ENCODE measurements around the gene WAS. TPM values are rescaled to one million over a fixed set of nuclear protein-coding genes. Genes with fewer than 3 reads are reported as not detected.

The WAS gene
- total RNA-seq, 1 experiment from 2014 or later = 0.90 TPM

DNA sequence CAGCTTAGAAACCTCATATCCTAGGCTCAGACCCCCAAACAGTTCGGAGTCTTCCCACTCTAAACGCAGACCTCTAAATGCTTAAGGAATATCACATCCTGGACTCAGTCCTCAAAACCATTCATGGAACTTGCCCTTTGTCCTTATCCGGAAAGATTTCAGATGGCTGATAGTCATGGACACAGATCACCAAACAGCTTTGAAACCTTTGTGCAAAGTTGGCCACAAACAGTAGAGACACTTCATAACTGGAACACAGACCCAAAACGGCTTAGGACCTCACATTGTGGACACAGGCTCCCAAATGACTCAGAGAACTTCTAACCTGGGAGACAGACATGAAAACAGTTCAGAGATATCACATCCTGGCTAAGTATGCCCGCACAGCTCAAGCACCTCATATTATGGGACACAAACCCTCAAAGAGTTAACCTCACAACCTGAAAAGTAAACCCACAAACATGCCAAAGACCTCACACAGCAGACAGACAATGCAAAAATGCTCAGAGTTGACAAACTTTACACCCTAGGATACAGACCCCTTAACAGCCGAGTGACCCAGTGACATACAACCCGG, 28.4 kb downstream of the WAS start:
- H3K4me1 ChIP-seq (ENCODE audit: insufficient read depth, low read length, poor library complexity, severe bottlenecking) = no peaks in the 10 kb centered on the region
- DNase-seq (ENCODE audit: low spot score) = no peak
- CTCF ChIA-PET = no interaction called here
- no peak overlapping the region for H3K27ac ChIP-seq (ENCODE audit: low read depth, low read length, poor library complexity, severe bottlenecking)
- no peak overlapping the region for H3K4me3 ChIP-seq (ENCODE audit: low read depth, low read length, poor library complexity, severe bottlenecking)
- intact Hi-C loops (cut with micrococcal nuclease; ENCODE audit: unreplicated experiment) = no loop called here
- H3K27me3 ChIP-seq (replicated peaks; ENCODE audit: insufficient read depth, low read depth, low read length, poor library complexity) = no peaks in the 10 kb centered on the region
- POLR2A ChIA-PET (ENCODE audit: low non-redundant PET) = no interaction called here
- H3K9me3 ChIP-seq (ENCODE audit: low read depth, low read length, poor library complexity, severe bottlenecking) = no peaks in the 10 kb centered on the region
- TF ChIP-seq, protein P1, sequence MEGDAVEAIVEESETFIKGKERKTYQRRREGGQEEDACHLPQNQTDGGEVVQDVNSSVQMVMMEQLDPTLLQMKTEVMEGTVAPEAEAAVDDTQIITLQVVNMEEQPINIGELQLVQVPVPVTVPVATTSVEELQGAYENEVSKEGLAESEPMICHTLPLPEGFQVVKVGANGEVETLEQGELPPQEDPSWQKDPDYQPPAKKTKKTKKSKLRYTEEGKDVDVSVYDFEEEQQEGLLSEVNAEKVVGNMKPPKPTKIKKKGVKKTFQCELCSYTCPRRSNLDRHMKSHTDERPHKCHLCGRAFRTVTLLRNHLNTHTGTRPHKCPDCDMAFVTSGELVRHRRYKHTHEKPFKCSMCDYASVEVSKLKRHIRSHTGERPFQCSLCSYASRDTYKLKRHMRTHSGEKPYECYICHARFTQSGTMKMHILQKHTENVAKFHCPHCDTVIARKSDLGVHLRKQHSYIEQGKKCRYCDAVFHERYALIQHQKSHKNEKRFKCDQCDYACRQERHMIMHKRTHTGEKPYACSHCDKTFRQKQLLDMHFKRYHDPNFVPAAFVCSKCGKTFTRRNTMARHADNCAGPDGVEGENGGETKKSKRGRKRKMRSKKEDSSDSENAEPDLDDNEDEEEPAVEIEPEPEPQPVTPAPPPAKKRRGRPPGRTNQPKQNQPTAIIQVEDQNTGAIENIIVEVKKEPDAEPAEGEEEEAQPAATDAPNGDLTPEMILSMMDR (conservative IDR thresholded peaks at IDR 0.05; ENCODE audit: low read depth, low read length) = no peak
- no peak for TF ChIP-seq EZH2 (IDR thresholded peaks at IDR 0.05; ENCODE audit: borderline replicate concordance, low read depth, low read length, poor library complexity, severe bottlenecking)
- H3K36me3 ChIP-seq (ENCODE audit: insufficient read depth, low read length, poor library complexity, severe bottlenecking) = peaks cover 3% of the 10 kb centered on the region
- no TSS peak for BruUV-seq (replicated peaks)

GRCh38 chrX:48713847-48714246, 30.2 kb downstream of the WAS start:
- no TSS peak for BruUV-seq (replicated peaks)
- Histone ChIP-seq H3K9me3 (ENCODE audit: low read depth, low read length, poor library complexity, severe bottlenecking) (no peaks in the 10 kb centered on the region), H3K4me1 (ENCODE audit: insufficient read depth, low read length, poor library complexity, severe bottlenecking) (no peaks in the 10 kb centered on the region), H3K4me3 (ENCODE audit: low read depth, low read length, poor library complexity, severe bottlenecking) (no peak overlapping the region), H3K27ac (ENCODE audit: low read depth, low read length, poor library complexity, severe bottlenecking) (no peak overlapping the region), H3K27me3 (replicated peaks; ENCODE audit: insufficient read depth, low read depth, low read length, poor library complexity) (no peaks in the 10 kb centered on the region), H3K36me3 (ENCODE audit: insufficient read depth, low read length, poor library complexity, severe bottlenecking) (no peaks in the 10 kb centered on the region)
- TF ChIP-seq EZH2 (IDR thresholded peaks at IDR 0.05; ENCODE audit: borderline replicate concordance, low read depth, low read length, poor library complexity, severe bottlenecking) = no peak
- no peak for DNase-seq (ENCODE audit: low spot score)
- ChIA-PET CTCF (no interaction called here), POLR2A (ENCODE audit: low non-redundant PET) (no interaction called here)
- intact Hi-C loops (cut with micrococcal nuclease; ENCODE audit: unreplicated experiment) = no loop called here

GRCh38 chrX:48714573-48714972, 31.0 kb downstream of the WAS start:
- BruUV-seq (replicated peaks) = no TSS peak
- Histone ChIP-seq H3K27ac (ENCODE audit: low read depth, low read length, poor library complexity, severe bottlenecking) (no peak overlapping the region), H3K36me3 (ENCODE audit: insufficient read depth, low read length, poor library complexity, severe bottlenecking) (no peaks in the 10 kb centered on the region), H3K4me3 (ENCODE audit: low read depth, low read length, poor library complexity, severe bottlenecking) (no peak overlapping the region), H3K9me3 (ENCODE audit: low read depth, low read length, poor library complexity, severe bottlenecking) (no peaks in the 10 kb centered on the region), H3K4me1 (ENCODE audit: insufficient read depth, low read length, poor library complexity, severe bottlenecking) (no peaks in the 10 kb centered on the region), H3K27me3 (replicated peaks; ENCODE audit: insufficient read depth, low read depth, low read length, poor library complexity) (no peaks in the 10 kb centered on the region)
- ChIA-PET POLR2A (ENCODE audit: low non-redundant PET) (no interaction called here), CTCF (no interaction called here)
- TF ChIP-seq, protein P1 (conservative IDR thresholded peaks at IDR 0.05; ENCODE audit: low read depth, low read length) = no peak
- no peak for TF ChIP-seq EZH2 (IDR thresholded peaks at IDR 0.05; ENCODE audit: borderline replicate concordance, low read depth, low read length, poor library complexity, severe bottlenecking)
- intact Hi-C loops (cut with micrococcal nuclease; ENCODE audit: unreplicated experiment) = no loop called here
- no peak for DNase-seq (ENCODE audit: low spot score)

DNA sequence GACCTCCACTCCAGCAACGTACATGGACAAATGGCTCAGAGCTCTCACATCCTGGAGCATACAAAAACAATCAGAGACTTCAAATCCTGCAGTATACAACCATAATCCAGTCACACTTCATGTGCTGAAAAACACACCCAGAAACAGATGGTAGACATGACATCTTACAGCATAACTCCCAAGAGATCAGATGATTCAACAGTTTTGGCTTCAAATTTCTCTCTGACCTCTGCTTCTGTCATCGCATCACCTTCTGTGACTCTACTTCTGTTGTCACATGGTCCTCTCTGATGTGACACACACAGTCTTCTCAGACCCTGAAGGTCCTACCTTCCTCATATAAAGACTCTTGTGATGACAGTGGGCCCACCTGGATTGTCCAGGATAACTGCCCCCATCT, 31.5 kb downstream of the WAS start:
- no peak for DNase-seq (ENCODE audit: low spot score)
- Histone ChIP-seq H3K27ac (ENCODE audit: low read depth, low read length, poor library complexity, severe bottlenecking) (no peak overlapping the region), H3K27me3 (replicated peaks; ENCODE audit: insufficient read depth, low read depth, low read length, poor library complexity) (no peaks in the 10 kb centered on the region), H3K36me3 (ENCODE audit: insufficient read depth, low read length, poor library complexity, severe bottlenecking) (no peaks in the 10 kb centered on the region), H3K4me3 (ENCODE audit: low read depth, low read length, poor library complexity, severe bottlenecking) (no peak overlapping the region), H3K4me1 (ENCODE audit: insufficient read depth, low read length, poor library complexity, severe bottlenecking) (no peaks in the 10 kb centered on the region), H3K9me3 (ENCODE audit: low read depth, low read length, poor library complexity, severe bottlenecking) (no peaks in the 10 kb centered on the region)
- no peak for TF ChIP-seq EZH2 (IDR thresholded peaks at IDR 0.05; ENCODE audit: borderline replicate concordance, low read depth, low read length, poor library complexity, severe bottlenecking)
- TF ChIP-seq, protein P1 (conservative IDR thresholded peaks at IDR 0.05; ENCODE audit: low read depth, low read length) = no peak
- ChIA-PET CTCF (no interaction called here), POLR2A (ENCODE audit: low non-redundant PET) (no interaction called here)
- no TSS peak for BruUV-seq (replicated peaks)
- intact Hi-C loops (cut with micrococcal nuclease; ENCODE audit: unreplicated experiment) = no loop called here
